Muscle layer of duodenum (tissue), 2 donors: ENCODE results near the gene USP7.
A peak's percentile ranks its signal among the peaks of the same experiment; 100 is the strongest.

Source experiments
- H3K27ac ChIP-seq: one replicate; pipeline ENCODE4 v1.7.0; 2013; ENCODE audit warnings: mild to moderate bottlenecking, low read length
- H3K27me3 ChIP-seq: one replicate; pipeline ENCODE4 v1.7.0; 2013; ENCODE audit warnings: low read depth, mild to moderate bottlenecking, control low read depth, low read length
- H3K36me3 ChIP-seq, 2 donors: one replicate each; pipeline ENCODE4 v1.7.0; 2013; ENCODE audit warnings: low read length in 2 of 2, control low read depth in 1 of 2, mild to moderate bottlenecking in 1 of 2; ENCODE audit not compliant: insufficient read depth in 2 of 2, control insufficient read depth in 1 of 2
- H3K4me1 ChIP-seq, 2 donors: one replicate each; pipeline ENCODE4 v1.7.0; 2013; ENCODE audit warnings: low read length in 2 of 2, mild to moderate bottlenecking in 2 of 2, control low read depth in 1 of 2, moderate library complexity in 1 of 2; ENCODE audit not compliant: insufficient read depth in 2 of 2, control insufficient read depth in 1 of 2
- H3K4me3 ChIP-seq, 2 donors: one replicate each; pipeline ENCODE4 v1.7.0; 2013; ENCODE audit warnings: low read length in 2 of 2, low read depth in 1 of 2, mild to moderate bottlenecking in 1 of 2
- H3K9me3 ChIP-seq, 2 donors: one replicate each; pipeline ENCODE4 v1.7.0; 2013; ENCODE audit warnings: low read length in 2 of 2, control low read depth in 1 of 2, mild to moderate bottlenecking in 1 of 2; ENCODE audit not compliant: control insufficient read depth in 1 of 2
- donor health status: healthy.

USP7 gene

GRCh38 chr16:8963821-8964441, at the start of gene USP7:
Gene USP7 (minus strand): TSS chr16:8963906. CDS start chr16:8963285, 621 bp downstream.
- Histone ChIP-seq H3K9me3 (no peaks in the 10 kb centered on the region), H3K27ac (no peak within 1 kb of the TSS), H3K4me3 (peak within 1 kb of the TSS; percentile 66 to 69), H3K4me1 (peaks cover 21 to 32% of the 10 kb centered on the region in 2 donors), H3K27me3 (no peaks in the 10 kb centered on the region), H3K36me3 (no peaks in the 10 kb centered on the region)

DNA sequence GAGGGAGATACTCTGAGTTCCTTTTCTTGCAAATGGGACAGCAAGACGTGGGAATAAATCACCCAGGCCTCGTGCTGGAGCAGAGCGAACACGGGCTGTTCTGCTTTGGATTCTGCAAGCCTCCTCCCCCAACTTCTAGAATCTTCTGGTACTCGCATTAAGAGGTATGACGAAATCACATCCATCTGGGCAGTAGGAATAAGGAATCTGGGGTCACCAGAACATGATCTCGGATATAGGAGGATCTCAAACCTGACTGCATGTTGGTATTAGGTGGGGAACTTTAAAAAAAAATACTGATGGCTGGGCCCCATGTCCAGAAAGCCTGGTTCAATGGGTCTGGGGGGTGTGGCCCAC, 49.8 kb upstream of the USP7 start:
- Histone ChIP-seq H3K27ac (no peak overlapping the region), H3K9me3 (peaks cover 6 to 7% of the 10 kb centered on the region in 2 donors), H3K4me1 (peaks cover 0 to 8% of the 10 kb centered on the region in 2 donors), H3K36me3 (no peaks in the 10 kb centered on the region), H3K27me3 (no peaks in the 10 kb centered on the region), H3K4me3 (no peak overlapping the region)

DNA sequence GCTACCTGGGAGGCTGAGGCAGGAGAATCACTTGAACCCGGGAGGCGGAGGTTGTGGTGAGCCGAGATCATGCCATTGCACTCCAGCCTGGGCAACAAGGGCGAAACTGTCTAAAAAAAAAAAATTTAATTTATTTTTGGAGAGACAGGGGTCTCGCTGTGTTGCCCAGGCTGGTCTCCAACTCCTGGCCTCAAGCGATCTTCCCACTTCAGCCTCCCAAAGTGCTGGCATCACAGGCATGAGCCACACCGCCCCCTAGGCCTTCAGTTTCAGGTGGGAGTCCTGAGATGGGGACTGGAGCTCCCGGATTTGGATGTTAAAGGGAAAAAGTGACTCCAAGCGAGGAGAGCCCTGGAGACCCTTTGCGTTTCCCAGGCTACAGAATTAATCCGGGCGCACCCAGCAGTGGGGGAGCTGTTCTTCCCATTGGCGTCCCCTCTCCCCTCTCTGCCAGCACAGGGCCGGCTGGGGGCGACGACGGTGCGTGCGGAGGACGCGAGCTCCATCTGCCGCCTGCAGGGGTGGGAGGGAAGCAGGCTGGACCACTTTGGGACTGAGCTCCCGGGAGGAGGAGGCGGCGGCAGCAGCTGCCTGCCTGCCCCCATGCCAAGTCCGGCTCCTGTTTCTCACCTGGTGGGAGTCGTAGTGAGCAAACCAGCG, 49.3 kb upstream of the USP7 start:
- Histone ChIP-seq H3K27me3 (no peaks in the 10 kb centered on the region), H3K4me3 (no peak overlapping the region), H3K4me1 (peaks cover 0 to 10% of the 10 kb centered on the region in 2 donors), H3K27ac (no peak overlapping the region), H3K9me3 (peaks cover 6 to 7% of the 10 kb centered on the region in 2 donors), H3K36me3 (no peaks in the 10 kb centered on the region)

- H3K4me1 ChIP-seq, result peaks cover 0 to 10% of the 10 kb centered on the region in 2 donors
- H3K4me3 ChIP-seq, result no peak overlapping the region
- H3K27ac ChIP-seq, result no peak overlapping the region
- no peaks in the 10 kb centered on the region for H3K36me3 ChIP-seq
- no peaks in the 10 kb centered on the region for H3K27me3 ChIP-seq
- H3K9me3 ChIP-seq, result peaks cover 6 to 7% of the 10 kb centered on the region in 2 donors
Measured at GRCh38 chr16:9012330-9012729, 48.6 kb upstream of the USP7 start.

DNA sequence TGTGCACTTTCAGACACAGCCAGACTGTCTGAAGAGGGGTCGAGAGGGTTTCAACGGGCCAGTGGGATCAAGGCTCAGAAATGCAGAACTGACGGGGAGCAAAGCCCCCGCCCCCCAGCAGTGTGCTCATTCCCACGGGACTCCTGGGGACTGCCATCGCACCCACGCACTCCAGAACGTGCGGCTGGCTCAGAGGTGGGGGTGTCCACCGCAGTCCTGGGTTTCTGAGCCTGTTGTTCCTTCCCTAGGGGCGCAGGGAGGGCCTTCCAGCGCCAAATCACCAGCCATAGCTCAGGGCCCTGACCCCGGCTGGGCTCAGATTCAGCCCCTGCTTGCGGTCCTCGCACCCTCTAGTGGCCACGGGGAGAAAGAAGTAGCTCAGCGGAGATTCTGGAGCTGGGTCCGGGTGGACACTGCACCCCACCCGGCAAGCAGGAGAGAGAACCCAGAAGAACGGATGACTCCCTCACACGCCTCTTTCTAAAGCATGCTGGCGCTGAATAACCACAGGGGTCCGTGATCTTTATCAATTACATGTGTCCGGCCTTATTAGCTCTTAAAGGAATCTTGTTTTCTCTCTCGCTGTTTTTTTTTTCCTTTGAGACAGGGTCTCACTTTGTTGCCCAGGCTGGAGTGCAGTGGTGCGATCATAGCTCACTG, 45.0 kb upstream of the USP7 start:
- Histone ChIP-seq H3K36me3 (no peaks in the 10 kb centered on the region), H3K27me3 (no peaks in the 10 kb centered on the region), H3K9me3 (no peaks in the 10 kb centered on the region), H3K4me1 (peaks cover 0 to 10% of the 10 kb centered on the region in 2 donors), H3K4me3 (peak overlapping the region; percentile 14 to 52), H3K27ac (no peak overlapping the region)

DNA sequence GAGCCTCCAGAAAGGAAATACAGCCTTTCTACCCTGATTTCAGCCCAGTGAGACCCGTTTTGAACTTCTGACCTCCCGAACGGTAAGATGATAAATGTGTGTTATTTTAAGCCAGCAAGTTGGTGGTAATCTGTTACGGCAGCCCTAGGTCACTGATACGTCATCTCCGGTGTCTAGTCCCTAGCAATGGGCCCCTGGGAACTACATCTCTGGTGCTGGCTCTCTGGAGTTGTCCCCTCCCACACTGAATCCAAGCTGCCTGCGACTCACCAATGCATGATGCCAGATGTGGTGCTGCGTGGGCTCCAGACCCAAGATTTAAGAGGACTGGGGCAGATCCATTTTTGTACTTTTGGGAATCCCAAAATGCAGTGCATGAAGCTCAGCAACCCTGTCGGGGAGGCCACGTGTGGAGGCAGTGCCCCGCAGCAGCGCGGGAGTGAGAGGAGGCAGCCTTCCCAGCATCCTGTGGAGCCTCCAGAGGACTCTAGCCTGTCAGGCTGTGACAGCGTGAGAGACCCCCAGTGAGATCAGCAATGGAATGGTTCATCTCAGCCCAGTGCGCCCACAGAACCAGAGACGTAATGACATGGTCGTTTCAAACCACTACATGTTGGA, 43.6 kb upstream of the USP7 start:
- no peaks in the 10 kb centered on the region for H3K36me3 ChIP-seq
- no peaks in the 10 kb centered on the region for H3K9me3 ChIP-seq
- H3K27me3 ChIP-seq, result no peaks in the 10 kb centered on the region
- H3K27ac ChIP-seq, result no peak overlapping the region
- no peak overlapping the region for H3K4me3 ChIP-seq
- peaks cover 0 to 5% of the 10 kb centered on the region in 2 donors for H3K4me1 ChIP-seq

- Histone ChIP-seq H3K9me3 (no peaks in the 10 kb centered on the region), H3K27ac (no peak overlapping the region), H3K4me3 (no peak overlapping the region)
Measured at GRCh38 chr16:9004183-9004582, 40.5 kb upstream of the USP7 start.

GRCh38 chr16:9003763-9004162, 40.1 kb upstream of the USP7 start:
- H3K36me3 ChIP-seq, result no peaks in the 10 kb centered on the region
- H3K27ac ChIP-seq, result no peak overlapping the region
- H3K27me3 ChIP-seq, result no peaks in the 10 kb centered on the region

More at GRCh38 chr16:9004183-9004582, 40.5 kb upstream of the USP7 start:
- H3K36me3 ChIP-seq, result no peaks in the 10 kb centered on the region
- no peaks in the 10 kb centered on the region for H3K27me3 ChIP-seq
- peaks cover 0 to 5% of the 10 kb centered on the region in 2 donors for H3K4me1 ChIP-seq

DNA sequence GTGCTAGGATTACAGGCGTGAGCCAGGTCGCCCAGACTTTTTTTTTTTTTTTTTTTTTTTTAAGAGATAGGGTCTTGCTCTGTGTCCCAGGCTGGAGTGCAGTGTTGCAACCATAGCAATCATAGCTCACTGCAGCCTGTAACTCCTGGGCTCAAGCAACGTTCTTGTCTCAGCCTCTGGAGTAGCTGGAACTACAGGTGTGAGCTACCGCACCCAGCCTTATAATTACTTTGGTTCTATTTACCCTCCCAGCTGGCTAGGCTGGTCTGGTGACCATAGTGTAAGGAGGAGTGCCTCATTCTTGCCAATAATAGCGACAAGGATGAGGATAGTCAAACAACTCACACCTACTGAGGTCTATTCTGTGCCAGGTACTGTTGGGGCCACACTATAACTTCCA, 39.6 kb upstream of the USP7 start:
- Histone ChIP-seq H3K36me3 (no peaks in the 10 kb centered on the region), H3K4me3 (no peak overlapping the region), H3K4me1 (peaks cover 0 to under 1% of the 10 kb centered on the region in 2 donors), H3K27ac (no peak overlapping the region), H3K27me3 (no peaks in the 10 kb centered on the region), H3K9me3 (no peaks in the 10 kb centered on the region)

More at GRCh38 chr16:9003763-9004162, 40.1 kb upstream of the USP7 start:
- Histone ChIP-seq H3K9me3 (no peaks in the 10 kb centered on the region), H3K4me3 (no peak overlapping the region), H3K4me1 (peaks cover 0 to 5% of the 10 kb centered on the region in 2 donors)

GRCh38 chr16:9002042-9002441, 38.3 kb upstream of the USP7 start:
- Histone ChIP-seq H3K9me3 (no peaks in the 10 kb centered on the region), H3K4me3 (no peak overlapping the region), H3K27ac (no peak overlapping the region), H3K4me1 (no peaks in the 10 kb centered on the region), H3K27me3 (no peaks in the 10 kb centered on the region), H3K36me3 (no peaks in the 10 kb centered on the region)

GRCh38 chr16:9000664-9001063, 37.0 kb upstream of the USP7 start:
- Histone ChIP-seq H3K4me1 (no peaks in the 10 kb centered on the region), H3K27ac (no peak overlapping the region), H3K27me3 (no peaks in the 10 kb centered on the region), H3K4me3 (no peak overlapping the region), H3K9me3 (no peaks in the 10 kb centered on the region), H3K36me3 (no peaks in the 10 kb centered on the region)
